Neural progenitor cell (in vitro differentiated cells): Measurements from ENCODE around the gene KIAA0232.

Source experiments
- CTCF ChIP-seq: fragments of 200-600 bp; sonication (generic); IDR thresholded peaks from 2 replicates; pipeline ENCODE4 v1.5.1; 2017; ENCODE audit warnings: antibody characterized with exemption, mild to moderate bottlenecking
- EZH2 ChIP-seq: fragments of 200-600 bp; sonication (generic); IDR thresholded peaks from 2 replicates; pipeline ENCODE4 v1.6.1; 2017; ENCODE audit warnings: antibody characterized with exemption, mild to moderate bottlenecking, moderate library complexity

- no peak for TF ChIP-seq CTCF
- TF ChIP-seq EZH2, result no peak
These were observed 3.0 kb downstream of the KIAA0232 start for GRCh38 chr4:6785572-6785925.
